CMK (cell line): ENCODE results near the gene GSK3A.

Source experiments
- DNase-seq: peaks from one replicate; pipeline ENCODE4 v3.0.0-alpha.2; 2010; ENCODE audit warnings: low read depth

The GSK3A gene

GRCh38 chr19:42242512-42243409, at the start of gene GSK3A:
TSS of gene GSK3A (minus strand) at chr19:42242602. CDS start at chr19:42242465, 137 bp downstream.
- peak; percentile 97 for DNase-seq

GRCh38 chr19:42291435-42291810, 49.0 kb upstream of the GSK3A start:
- DNase-seq: no peak

GRCh38 chr19:42290523-42291434, 48.4 kb upstream of the GSK3A start:
- no peak for DNase-seq

GRCh38 chr19:42290136-42290522, 47.7 kb upstream of the GSK3A start:
- no peak for DNase-seq

GRCh38 chr19:42289556-42290041, 47.2 kb upstream of the GSK3A start:
- DNase-seq: no peak

GRCh38 chr19:42288881-42289555, 46.6 kb upstream of the GSK3A start:
- DNase-seq: no peak

- no peak for DNase-seq
These were observed 46.0 kb upstream of the GSK3A start for GRCh38 chr19:42288387-42288786.

GRCh38 chr19:42287827-42288107, 45.4 kb upstream of the GSK3A start:
- DNase-seq: no peak

- DNase-seq: no peak
These were observed 44.8 kb upstream of the GSK3A start for GRCh38 chr19:42287017-42287826.

GRCh38 chr19:42286349-42287016, 44.1 kb upstream of the GSK3A start:
- no peak for DNase-seq

GRCh38 chr19:42285988-42286348, 43.6 kb upstream of the GSK3A start:
- no peak for DNase-seq

- DNase-seq: no peak
These were observed 43.1 kb upstream of the GSK3A start for GRCh38 chr19:42285541-42285941.

- no peak for DNase-seq
These were observed 42.4 kb upstream of the GSK3A start for GRCh38 chr19:42284591-42285341.

- no peak for DNase-seq
These were observed 41.7 kb upstream of the GSK3A start for GRCh38 chr19:42284066-42284501.

- peak; percentile 76 for DNase-seq
These were observed 41.0 kb upstream of the GSK3A start for GRCh38 chr19:42283188-42284065.

GRCh38 chr19:42282819-42283187, 40.4 kb upstream of the GSK3A start:
- no peak for DNase-seq

- no peak for DNase-seq
These were observed 39.7 kb upstream of the GSK3A start for GRCh38 chr19:42281827-42282762.
